Measurements from ENCODE around the gene GRWD1.

DNA sequence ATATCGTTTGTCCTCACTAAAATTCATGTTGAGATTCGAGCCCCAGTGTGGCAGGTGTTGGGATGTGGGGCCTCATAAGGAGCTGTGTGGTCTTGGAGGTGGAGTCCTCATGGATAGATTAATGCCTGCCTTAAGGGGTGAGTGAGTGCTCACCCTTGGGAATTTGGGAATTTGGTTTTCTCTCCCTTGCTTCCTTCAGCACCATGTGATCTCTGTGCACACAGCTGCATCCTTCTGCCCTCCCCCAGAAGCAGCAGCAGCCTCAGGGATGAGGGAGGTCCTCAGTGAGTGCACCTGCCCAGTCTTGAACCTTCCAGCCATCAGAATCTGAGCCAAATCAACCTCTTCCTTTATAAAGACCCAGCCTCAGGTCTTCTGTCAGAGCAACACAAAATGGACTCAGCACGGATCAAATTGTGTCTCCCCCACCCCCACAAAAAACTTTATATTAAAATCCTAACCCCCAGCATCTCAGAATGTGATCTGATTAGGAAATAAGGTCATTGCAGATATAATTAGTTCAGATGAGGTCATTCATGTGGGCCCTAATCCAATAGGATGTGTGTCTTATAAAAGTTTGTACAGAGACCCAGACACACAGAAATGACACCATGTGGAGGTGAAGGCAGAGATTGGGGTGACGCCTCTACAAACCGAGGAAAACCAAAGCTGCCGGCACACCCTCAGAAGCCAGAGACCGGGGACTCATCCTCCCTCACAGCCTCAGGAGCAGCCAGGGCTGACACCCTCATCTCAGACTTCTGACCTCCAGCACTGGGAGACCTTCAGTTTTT lies 36.3 kb downstream of the GRWD1 start:
- TF ChIP-seq EZH2 (IDR thresholded peaks at IDR 0.05; ENCODE audit: borderline replicate concordance) (no peak), EZH2phosphoT487 (IDR thresholded peaks at IDR 0.05; ENCODE audit: low read depth, severe bottlenecking, unreplicated experiment) (no peak)
- TF ChIP-seq, protein P1, sequence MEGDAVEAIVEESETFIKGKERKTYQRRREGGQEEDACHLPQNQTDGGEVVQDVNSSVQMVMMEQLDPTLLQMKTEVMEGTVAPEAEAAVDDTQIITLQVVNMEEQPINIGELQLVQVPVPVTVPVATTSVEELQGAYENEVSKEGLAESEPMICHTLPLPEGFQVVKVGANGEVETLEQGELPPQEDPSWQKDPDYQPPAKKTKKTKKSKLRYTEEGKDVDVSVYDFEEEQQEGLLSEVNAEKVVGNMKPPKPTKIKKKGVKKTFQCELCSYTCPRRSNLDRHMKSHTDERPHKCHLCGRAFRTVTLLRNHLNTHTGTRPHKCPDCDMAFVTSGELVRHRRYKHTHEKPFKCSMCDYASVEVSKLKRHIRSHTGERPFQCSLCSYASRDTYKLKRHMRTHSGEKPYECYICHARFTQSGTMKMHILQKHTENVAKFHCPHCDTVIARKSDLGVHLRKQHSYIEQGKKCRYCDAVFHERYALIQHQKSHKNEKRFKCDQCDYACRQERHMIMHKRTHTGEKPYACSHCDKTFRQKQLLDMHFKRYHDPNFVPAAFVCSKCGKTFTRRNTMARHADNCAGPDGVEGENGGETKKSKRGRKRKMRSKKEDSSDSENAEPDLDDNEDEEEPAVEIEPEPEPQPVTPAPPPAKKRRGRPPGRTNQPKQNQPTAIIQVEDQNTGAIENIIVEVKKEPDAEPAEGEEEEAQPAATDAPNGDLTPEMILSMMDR (IDR thresholded peaks at IDR 0.05; ENCODE audit: poor library complexity): no peak
